ENCODE data around the gene WDFY1.
"Not testable (repeated sequence)": the region's sequence is repeated elsewhere in the genome, so short reads cannot be mapped to it uniquely, and the experiment has no call there.

The WDFY1 gene

DNA sequence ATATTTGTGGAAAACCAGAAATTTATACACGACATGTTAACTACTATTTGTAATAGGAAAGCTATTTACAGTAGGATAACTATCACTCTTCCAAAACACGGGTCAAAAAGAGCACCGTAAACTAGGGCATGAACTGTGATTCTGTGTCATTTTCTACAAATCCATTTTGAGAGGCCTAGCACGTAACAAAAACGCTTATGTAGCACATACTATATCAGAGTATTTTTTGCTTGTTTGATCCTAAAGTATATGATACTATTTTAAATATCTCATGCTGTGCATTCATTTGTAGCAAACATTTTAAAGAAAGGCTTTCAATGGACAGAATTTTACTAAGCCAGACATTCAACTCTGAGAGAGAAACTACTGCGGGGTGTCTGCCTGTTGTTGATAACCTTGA lies 45.1 kb downstream of the WDFY1 start:
- in situ Hi-C loops (cut with MboI; ENCODE audit: low sequenced_read_pairs): no loop called here

DNA sequence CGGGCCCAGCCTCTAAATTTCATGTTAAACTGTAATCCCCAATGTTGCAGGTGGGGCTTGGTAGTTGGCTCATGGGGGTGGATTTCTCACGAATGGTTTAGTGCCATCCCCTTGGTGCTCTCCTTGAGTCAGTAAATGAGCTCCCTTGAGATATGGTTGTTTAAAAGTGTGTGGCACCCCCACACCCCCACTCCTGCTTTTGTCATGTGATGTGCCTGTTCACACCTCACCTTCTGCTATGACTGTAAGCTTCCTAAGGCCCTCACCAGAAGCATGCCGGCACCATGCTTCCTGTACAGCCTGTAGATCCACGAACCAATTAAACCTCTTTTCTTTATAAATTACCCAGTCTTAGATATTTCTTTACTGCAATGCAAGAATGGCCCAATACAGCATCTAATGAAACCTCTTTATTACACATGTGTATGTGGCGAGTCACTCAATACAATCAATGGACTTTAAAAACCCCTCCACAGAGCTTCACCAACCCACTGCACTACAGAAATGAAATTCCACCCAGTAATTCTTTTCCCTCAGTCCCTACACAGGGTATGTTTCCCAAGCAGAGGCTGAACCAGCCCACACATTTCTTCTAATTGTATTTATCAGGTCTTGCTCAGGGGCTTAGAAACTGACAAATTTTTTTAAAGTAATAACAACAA lies 47.3 kb downstream of the WDFY1 start:
- in situ Hi-C loops (cut with MboI; ENCODE audit: low sequenced_read_pairs): no loop called here

GRCh38 chr2:223896833-223897311 lies 48.3 kb downstream of the WDFY1 start:
- in situ Hi-C loops (cut with MboI; ENCODE audit: low sequenced_read_pairs): no loop called here

GRCh38 chr2:223894968-223895367 lies 50.2 kb downstream of the WDFY1 start:
- in situ Hi-C loops (cut with MboI; ENCODE audit: low sequenced_read_pairs): no loop called here

DNA sequence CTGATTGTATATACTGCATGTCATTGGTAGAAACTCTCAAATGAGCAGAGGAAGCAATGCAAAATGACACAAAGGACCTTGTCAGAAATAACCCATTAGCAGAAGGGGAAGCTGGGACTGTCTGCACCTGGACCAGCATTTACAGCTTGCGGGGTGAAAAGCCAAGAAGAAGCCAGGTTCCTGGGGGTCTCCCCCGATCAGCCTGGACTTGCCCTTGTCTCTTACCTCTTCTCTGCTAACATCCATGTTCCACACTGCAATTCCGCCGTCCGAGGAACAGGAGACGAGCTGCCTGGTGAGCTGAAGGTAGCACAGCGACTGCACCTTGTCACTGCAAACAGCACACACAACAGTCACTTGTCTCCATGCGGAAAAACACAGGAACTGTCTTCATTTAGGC lies 51.1 kb downstream of the WDFY1 start:
- in situ Hi-C loops (cut with MboI; ENCODE audit: low sequenced_read_pairs): no loop called here

DNA sequence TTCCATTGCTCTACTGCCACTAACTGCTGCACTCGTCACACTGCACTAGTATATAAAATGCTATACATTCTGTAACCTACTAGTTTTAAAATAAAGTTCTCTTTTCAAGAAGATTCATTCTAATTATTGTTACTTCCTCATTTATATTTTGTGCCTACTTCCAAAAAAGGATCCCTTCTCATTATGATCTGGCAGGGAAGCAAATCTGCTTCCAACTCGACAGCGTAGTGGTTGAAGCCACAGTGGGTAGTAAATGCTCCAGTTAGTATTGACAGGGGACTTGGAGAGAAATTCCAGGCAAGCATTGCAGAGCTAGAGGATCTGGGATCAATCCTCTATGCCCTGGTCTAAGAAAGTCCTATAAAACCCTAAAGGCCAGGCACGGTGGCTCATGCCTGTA lies 54.4 kb downstream of the WDFY1 start:
- in situ Hi-C loops (cut with MboI; ENCODE audit: low sequenced_read_pairs): no loop called here

DNA sequence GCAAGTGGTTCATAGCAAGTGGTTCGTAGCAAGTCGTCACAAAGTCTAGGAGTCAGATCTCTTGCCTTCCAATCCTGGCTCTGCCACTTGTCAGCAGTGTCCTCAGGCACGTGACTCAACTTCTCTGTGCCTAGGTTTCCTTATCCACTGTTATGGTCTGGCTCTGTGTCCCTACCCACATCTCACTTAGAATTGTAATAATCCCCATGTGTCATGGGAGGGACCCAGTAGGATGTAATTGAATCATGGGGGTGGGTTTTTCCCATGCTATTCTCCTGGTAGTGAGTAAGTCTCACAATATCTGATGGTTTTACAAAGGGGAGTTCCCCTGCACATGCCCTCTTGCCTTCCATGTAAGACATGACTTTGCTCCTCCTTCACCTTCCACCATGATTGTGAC lies 55.9 kb downstream of the WDFY1 start:
- in situ Hi-C loops (cut with MboI; ENCODE audit: low sequenced_read_pairs): no loop called here

- in situ Hi-C loops (cut with MboI; ENCODE audit: low sequenced_read_pairs): no loop called here
Measured at GRCh38 chr2:223888251-223888650, 56.9 kb downstream of the WDFY1 start.

GRCh38 chr2:223887127-223887526 lies 58.0 kb downstream of the WDFY1 start:
- in situ Hi-C loops (cut with MboI; ENCODE audit: low sequenced_read_pairs): no loop called here

DNA sequence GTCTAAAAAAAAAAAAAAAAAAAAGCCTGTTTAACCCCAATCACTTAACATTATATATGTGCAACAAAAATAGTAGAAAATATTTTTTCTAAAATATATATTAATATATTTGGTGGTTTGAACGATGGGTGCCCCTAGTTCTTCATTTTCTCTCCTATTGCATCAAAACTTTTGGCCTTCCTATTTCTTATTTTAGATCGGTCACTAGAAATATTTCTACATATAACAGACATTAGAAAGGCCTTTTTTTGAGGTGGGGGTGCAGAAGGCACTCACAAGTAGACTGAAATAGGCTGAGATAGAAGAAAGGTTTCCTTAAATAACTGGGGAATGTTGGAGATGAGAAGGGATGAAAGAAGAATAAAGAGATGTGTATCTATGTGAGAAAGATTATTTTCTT lies 58.4 kb downstream of the WDFY1 start:
- in situ Hi-C loops (cut with MboI; ENCODE audit: low sequenced_read_pairs): no loop called here

DNA sequence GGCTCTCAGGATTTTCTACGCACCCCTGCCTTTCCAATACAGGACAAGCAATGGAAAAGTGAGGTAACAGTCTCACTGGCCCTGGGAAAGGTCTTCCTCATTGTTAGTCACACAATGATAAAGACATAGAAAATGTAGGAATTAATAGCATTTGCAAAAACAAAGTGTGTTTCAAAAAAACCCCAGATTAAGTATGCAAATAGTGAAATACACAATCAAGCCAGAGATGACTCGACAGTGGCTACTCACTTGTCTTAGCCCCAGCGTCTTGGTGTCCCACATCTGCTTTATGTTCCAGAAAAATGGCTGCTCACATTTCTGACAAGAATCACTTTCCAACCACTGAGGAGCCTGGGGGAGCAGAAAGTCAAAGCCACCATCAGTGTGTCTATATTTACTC lies 60.7 kb downstream of the WDFY1 start:
- in situ Hi-C loops (cut with MboI; ENCODE audit: low sequenced_read_pairs): no loop called here

- in situ Hi-C loops (cut with MboI; ENCODE audit: low sequenced_read_pairs): no loop called here
Measured at GRCh38 chr2:223882715-223883114, 62.4 kb downstream of the WDFY1 start.

DNA sequence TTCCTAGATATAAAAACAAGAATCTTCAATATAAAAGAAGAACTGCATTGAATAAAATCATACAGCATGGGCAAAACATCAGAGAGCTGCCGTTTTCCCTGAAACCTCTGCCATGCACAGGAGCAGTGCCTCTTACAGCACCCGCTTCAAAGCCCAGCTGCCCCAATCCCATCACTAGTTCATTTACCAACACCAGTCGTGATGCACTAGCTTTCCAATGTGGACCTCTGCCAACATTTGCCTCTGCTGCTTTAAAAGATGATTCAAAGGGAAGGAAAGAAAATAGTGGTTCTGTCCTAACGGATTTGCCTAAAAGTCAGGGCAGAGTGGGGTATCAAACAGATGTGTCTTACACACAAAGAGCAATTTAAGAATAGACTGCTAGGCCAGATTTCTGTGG lies 64.3 kb downstream of the WDFY1 start:
- in situ Hi-C loops (cut with MboI; ENCODE audit: low sequenced_read_pairs): no loop called here

- in situ Hi-C loops (cut with MboI; ENCODE audit: low sequenced_read_pairs): no loop called here
Measured at GRCh38 chr2:223877721-223878410, 67.3 kb downstream of the WDFY1 start.

- in situ Hi-C loops (cut with MboI; ENCODE audit: low sequenced_read_pairs): no loop called here
Measured at GRCh38 chr2:223873672-223874071, 71.5 kb downstream of the WDFY1 start.

- in situ Hi-C loops (cut with MboI; ENCODE audit: low sequenced_read_pairs): not testable (repeated sequence)
Measured at GRCh38 chr2:223872772-223873171, 72.4 kb downstream of the WDFY1 start.

DNA sequence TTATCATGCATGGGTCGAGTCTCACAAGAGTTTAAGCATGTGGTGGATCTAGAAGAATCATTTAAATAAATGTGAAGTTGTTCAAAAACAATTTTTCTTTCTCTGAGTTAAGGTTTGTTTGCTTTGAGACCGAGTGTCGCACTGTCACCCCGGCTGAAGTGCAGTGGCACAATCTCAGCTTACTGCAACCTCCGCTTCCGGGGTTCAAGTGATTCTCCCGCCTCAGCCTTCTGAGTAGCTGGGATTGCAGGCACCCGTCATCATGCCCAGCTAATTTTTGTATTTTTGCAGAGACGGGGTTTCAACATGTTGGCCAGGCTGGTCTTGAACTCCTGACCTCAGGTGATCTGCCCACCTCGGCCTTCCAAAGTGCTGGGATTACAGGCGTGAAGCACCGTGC lies 73.5 kb downstream of the WDFY1 start:
- in situ Hi-C loops (cut with MboI; ENCODE audit: low sequenced_read_pairs): not testable (repeated sequence)

- in situ Hi-C loops (cut with MboI; ENCODE audit: low sequenced_read_pairs): no loop called here
Measured at GRCh38 chr2:223870840-223871611, 74.1 kb downstream of the WDFY1 start.

- in situ Hi-C loops (cut with MboI; ENCODE audit: low sequenced_read_pairs): no loop called here
Measured at GRCh38 chr2:223868005-223868404, 77.1 kb downstream of the WDFY1 start.

- in situ Hi-C loops (cut with MboI; ENCODE audit: low sequenced_read_pairs): no loop called here
Measured at GRCh38 chr2:223865907-223866508, 79.1 kb downstream of the WDFY1 start.

GRCh38 chr2:223865124-223865523 lies 80.0 kb downstream of the WDFY1 start:
- in situ Hi-C loops (cut with MboI; ENCODE audit: low sequenced_read_pairs): no loop called here
